MM.1S (cell line): ENCODE results near the gene THAP10.

Source experiments
- DNase-seq: peaks from one replicate; pipeline ENCODE4 v3.0.0-alpha.2; 2015
- H2AFZ ChIP-seq: fragments of 300-600 bp; sonication (generic); 2 replicates; pipeline ENCODE4 v1.6.0; 2016; ENCODE audit warnings: antibody characterized with exemption, low read length
- H3F3A ChIP-seq: fragments of 300-600 bp; sonication (generic); 2 replicates; pipeline ENCODE4 v1.6.1; 2016; ENCODE audit warnings: mild to moderate bottlenecking, antibody characterized with exemption, low read length, moderate library complexity, mixed read lengths; ENCODE audit not compliant: insufficient read depth
- H3K27ac ChIP-seq: fragments of 300-600 bp; sonication (generic); 2 replicates; pipeline ENCODE4 v1.5.1; 2016; ENCODE audit warnings: mild to moderate bottlenecking, low read length
- H3K27me3 ChIP-seq: fragments of 300-600 bp; sonication (generic); replicated peaks from 2 replicates; pipeline ENCODE4 v1.6.0; 2016; ENCODE audit warnings: low read length; ENCODE audit not compliant: insufficient read depth
- H3K36me3 ChIP-seq: fragments of 300-600 bp; sonication (generic); replicated peaks from 2 replicates; pipeline ENCODE4 v1.6.1; 2016; ENCODE audit warnings: mild to moderate bottlenecking, low read length, mixed read lengths; ENCODE audit not compliant: insufficient read depth
- H3K4me1 ChIP-seq: fragments of 300-600 bp; sonication (generic); 2 replicates; pipeline ENCODE4 v1.6.1; 2016; ENCODE audit warnings: low read length, mixed read lengths
- H3K4me2 ChIP-seq: fragments of 300-600 bp; sonication (generic); 2 replicates; pipeline ENCODE4 v1.6.0; 2016; ENCODE audit warnings: low read depth, low read length
- H3K4me3 ChIP-seq: fragments of 300-600 bp; sonication (generic); 2 replicates; pipeline ENCODE4 v1.5.1; 2016; ENCODE audit warnings: low read length, mixed read lengths
- H3K79me2 ChIP-seq: fragments of 300-600 bp; sonication (generic); 2 replicates; pipeline ENCODE4 v1.6.1; 2016; ENCODE audit warnings: mixed run types, low read length, mixed read lengths
- H3K9ac ChIP-seq: fragments of 300-600 bp; sonication (generic); 2 replicates; pipeline ENCODE4 v1.6.1; 2016; ENCODE audit warnings: low read length, mixed read lengths
- H3K9me2 ChIP-seq: fragments of 300-600 bp; sonication (generic); replicated peaks from 2 replicates; pipeline ENCODE4 v1.6.1; 2016; ENCODE audit warnings: mild to moderate bottlenecking, low read length, mixed read lengths; ENCODE audit not compliant: insufficient read depth
- H3K9me3 ChIP-seq: fragments of 300-600 bp; sonication (generic); replicated peaks from 2 replicates; pipeline ENCODE4 v1.6.1; 2016; ENCODE audit warnings: mild to moderate bottlenecking, low read length, mixed read lengths; ENCODE audit not compliant: insufficient read depth
- H4K20me1 ChIP-seq: fragments of 300-600 bp; sonication (generic); 2 replicates; pipeline ENCODE4 v1.6.1; 2016; ENCODE audit warnings: mild to moderate bottlenecking, low read length, moderate library complexity, mixed read lengths; ENCODE audit not compliant: insufficient read depth
- EZH2 ChIP-seq: fragments of 300-600 bp; sonication (generic); optimal IDR thresholded peaks from 2 replicates; pipeline ENCODE3; 2017; ENCODE audit warnings: low read depth, mild to moderate bottlenecking, antibody characterized with exemption, low read length, mixed read lengths
- EZH2phosphoT487 ChIP-seq: fragments of 300-600 bp; sonication (generic); IDR thresholded peaks from 2 replicates; pipeline ENCODE4 v1.6.1; 2018; ENCODE audit warnings: antibody characterized with exemption, low read length
- TF ChIP-seq, protein P1 (sequence below): fragments of 300-600 bp; sonication (generic); IDR thresholded peaks from 2 replicates; pipeline ENCODE4 v1.5.1; 2016; ENCODE audit warnings: antibody characterized with exemption, low read length, mixed read lengths

Gene THAP10

DNA sequence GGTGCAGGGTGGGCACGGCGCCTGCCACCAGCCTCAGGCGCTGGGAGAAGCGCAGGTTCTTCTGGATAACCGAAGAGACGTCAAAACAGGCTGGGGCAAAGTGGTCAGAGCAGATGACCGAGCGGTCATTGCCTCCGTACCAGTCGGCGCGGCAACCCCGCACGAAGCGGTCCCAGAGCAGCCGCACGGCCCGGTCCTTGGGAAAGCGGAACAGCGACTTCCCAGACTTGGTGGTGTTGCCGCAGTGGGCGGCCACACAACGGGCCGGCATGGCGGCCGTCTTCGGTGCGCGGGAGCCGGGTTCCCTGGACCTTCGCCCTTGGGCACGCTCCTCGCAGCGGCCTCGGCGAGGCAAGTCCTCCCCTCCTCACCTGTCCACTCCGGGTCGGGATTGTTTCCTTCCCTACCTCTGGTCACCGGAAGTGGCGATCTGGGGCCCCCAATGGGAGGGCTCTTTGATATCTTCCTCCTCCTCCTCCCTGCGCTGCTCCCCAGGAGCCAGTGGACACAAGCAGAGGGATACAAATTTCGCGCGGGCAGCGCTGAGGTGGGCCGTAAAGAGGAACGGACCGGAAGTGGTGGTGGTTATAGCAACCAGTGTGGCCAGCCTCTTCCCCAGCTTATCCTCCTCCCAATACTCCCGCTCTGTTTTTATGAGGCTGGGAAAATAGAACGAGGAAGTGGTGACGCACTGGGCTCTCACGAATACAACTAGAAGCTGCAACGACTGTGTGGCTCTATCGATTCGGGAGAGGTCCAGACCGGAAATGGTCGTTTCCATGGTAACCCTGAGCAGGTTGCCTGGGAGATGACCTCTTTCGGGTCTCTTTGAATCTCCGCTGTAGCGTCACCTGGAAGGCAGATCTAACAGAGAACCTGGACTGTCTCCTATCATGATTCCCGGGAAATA, at the start of gene THAP10, which contains the start of gene LRRC49:
THAP10 (minus strand) TSS at position 432 of the 910 bp plus-strand sequence; CDS start at position 271, 161 bp downstream.
LRRC49 (plus strand) TSS at position 825 of the 910 bp plus-strand sequence; CDS start at position 894, 69 bp downstream.
- Histone ChIP-seq H3K9ac (peak within 1 kb of the TSS; percentile 39; the same call in 1 of the 2 replicates), H3K9me3 (no peaks in the 10 kb centered on the region), H2AFZ (peak within 1 kb of the TSS; percentile 96), H3K9me2 (no peaks in the 10 kb centered on the region), H3K36me3 (no peaks in the 10 kb centered on the region), H3K4me2 (peak within 1 kb of the TSS; percentile 84), H3K27ac (no peak within 1 kb of the TSS), H3F3A (0 out of 2 replicates have a peak, but pooled peaks cover 9% of the 10 kb centered on the region), H3K27me3 (no peaks in the 10 kb centered on the region), H4K20me1 (no peaks in the 10 kb centered on the region), H3K4me1 (0 out of 2 replicates have a peak, but pooled peaks cover 5% of the 10 kb centered on the region), H3K4me3 (peak within 1 kb of the TSS; percentile 87), H3K79me2 (no peaks in the 10 kb centered on the region)
- DNase-seq = peak; percentile 87
- TF ChIP-seq, protein P1, sequence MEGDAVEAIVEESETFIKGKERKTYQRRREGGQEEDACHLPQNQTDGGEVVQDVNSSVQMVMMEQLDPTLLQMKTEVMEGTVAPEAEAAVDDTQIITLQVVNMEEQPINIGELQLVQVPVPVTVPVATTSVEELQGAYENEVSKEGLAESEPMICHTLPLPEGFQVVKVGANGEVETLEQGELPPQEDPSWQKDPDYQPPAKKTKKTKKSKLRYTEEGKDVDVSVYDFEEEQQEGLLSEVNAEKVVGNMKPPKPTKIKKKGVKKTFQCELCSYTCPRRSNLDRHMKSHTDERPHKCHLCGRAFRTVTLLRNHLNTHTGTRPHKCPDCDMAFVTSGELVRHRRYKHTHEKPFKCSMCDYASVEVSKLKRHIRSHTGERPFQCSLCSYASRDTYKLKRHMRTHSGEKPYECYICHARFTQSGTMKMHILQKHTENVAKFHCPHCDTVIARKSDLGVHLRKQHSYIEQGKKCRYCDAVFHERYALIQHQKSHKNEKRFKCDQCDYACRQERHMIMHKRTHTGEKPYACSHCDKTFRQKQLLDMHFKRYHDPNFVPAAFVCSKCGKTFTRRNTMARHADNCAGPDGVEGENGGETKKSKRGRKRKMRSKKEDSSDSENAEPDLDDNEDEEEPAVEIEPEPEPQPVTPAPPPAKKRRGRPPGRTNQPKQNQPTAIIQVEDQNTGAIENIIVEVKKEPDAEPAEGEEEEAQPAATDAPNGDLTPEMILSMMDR = no peak
- no peak for TF ChIP-seq EZH2phosphoT487
- TF ChIP-seq EZH2 = no peak

DNA sequence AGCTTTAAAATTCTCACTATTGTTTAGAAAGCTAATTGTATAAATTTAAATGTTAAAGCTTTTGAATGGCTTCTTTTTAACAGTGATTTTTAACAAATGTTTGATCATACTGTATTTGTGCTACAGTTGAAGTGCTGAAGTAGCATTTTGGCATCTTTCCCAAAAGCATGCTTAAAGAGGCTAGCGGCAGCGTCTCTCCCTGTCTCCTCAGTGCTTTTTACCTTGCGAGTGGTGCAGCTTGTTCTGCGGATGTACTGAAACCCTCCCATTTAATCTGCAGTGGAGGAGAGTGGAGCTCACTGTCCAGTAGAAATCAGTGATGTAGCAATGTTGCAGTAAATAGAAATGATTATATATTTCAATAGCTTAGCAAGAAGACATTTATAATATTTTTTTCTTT, 44.1 kb upstream of the THAP10 start:
- no peak for TF ChIP-seq EZH2phosphoT487
- TF ChIP-seq, protein P1 = no peak
- TF ChIP-seq EZH2 = no peak
- H3K4me3 ChIP-seq = no peak overlapping the region
- no peaks in the 10 kb centered on the region for H3K9me3 ChIP-seq
- H4K20me1 ChIP-seq = no peaks in the 10 kb centered on the region
- H3K36me3 ChIP-seq = no peaks in the 10 kb centered on the region
- no peak overlapping the region for H3K9ac ChIP-seq
- H3K4me2 ChIP-seq = no peak overlapping the region
- H3K27me3 ChIP-seq = no peaks in the 10 kb centered on the region
- no peaks in the 10 kb centered on the region for H3K4me1 ChIP-seq
- no peak for DNase-seq
- H3K27ac ChIP-seq = no peak overlapping the region
- no peak overlapping the region for H2AFZ ChIP-seq
- H3F3A ChIP-seq = no peaks in the 10 kb centered on the region
- H3K9me2 ChIP-seq = no peaks in the 10 kb centered on the region
- H3K79me2 ChIP-seq = no peaks in the 10 kb centered on the region

DNA sequence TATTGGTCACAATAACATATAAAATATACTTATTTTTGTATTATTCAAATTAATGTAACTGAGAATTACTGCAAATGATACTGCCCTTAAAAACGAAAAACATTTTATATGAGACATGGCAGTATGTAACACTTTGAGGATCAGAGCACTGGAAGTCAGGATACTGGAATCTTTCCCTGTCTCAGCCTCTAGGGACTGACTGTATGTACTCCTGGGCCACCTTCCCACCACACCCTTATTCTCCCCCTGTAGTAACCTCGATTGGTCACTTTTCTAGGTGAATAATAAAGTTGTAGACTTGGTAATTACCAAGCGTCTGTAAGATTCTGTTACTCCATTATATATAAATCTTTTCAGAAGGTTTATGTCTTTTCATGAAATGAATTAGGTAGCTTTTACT, 43.4 kb upstream of the THAP10 start:
- no peak overlapping the region for H3K27ac ChIP-seq
- H3K4me1 ChIP-seq = no peaks in the 10 kb centered on the region
- H3F3A ChIP-seq = no peaks in the 10 kb centered on the region
- H3K27me3 ChIP-seq = no peaks in the 10 kb centered on the region
- no peaks in the 10 kb centered on the region for H3K79me2 ChIP-seq
- H3K4me2 ChIP-seq = no peak overlapping the region
- no peak overlapping the region for H3K4me3 ChIP-seq
- no peaks in the 10 kb centered on the region for H4K20me1 ChIP-seq
- no peak overlapping the region for H2AFZ ChIP-seq
- H3K9me2 ChIP-seq = no peaks in the 10 kb centered on the region
- H3K9me3 ChIP-seq = no peaks in the 10 kb centered on the region
- H3K36me3 ChIP-seq = no peaks in the 10 kb centered on the region
- DNase-seq = no peak
- H3K9ac ChIP-seq = no peak overlapping the region
- TF ChIP-seq EZH2 (no peak), EZH2phosphoT487 (no peak)
- TF ChIP-seq, protein P1 = no peak
